ENCODE measurements around the gene SFRP5.

SFRP5 gene

GRCh38 chr10:97764519-97764931 is 7.3 kb downstream of the SFRP5 start:
- H3K4me3 ChIP-seq (ENCODE audit: low read depth, low read length), result no peak overlapping the region
- TF ChIP-seq, protein P1, sequence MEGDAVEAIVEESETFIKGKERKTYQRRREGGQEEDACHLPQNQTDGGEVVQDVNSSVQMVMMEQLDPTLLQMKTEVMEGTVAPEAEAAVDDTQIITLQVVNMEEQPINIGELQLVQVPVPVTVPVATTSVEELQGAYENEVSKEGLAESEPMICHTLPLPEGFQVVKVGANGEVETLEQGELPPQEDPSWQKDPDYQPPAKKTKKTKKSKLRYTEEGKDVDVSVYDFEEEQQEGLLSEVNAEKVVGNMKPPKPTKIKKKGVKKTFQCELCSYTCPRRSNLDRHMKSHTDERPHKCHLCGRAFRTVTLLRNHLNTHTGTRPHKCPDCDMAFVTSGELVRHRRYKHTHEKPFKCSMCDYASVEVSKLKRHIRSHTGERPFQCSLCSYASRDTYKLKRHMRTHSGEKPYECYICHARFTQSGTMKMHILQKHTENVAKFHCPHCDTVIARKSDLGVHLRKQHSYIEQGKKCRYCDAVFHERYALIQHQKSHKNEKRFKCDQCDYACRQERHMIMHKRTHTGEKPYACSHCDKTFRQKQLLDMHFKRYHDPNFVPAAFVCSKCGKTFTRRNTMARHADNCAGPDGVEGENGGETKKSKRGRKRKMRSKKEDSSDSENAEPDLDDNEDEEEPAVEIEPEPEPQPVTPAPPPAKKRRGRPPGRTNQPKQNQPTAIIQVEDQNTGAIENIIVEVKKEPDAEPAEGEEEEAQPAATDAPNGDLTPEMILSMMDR (IDR thresholded peaks at IDR 0.05; ENCODE audit: low read depth, low read length, missing control alignments), result no peak
- no peak for DNase-seq (ENCODE audit: low read depth)

GRCh38 chr10:97763947-97764346 is 7.9 kb downstream of the SFRP5 start:
- no peak for DNase-seq (ENCODE audit: low read depth)
- H3K4me3 ChIP-seq (ENCODE audit: low read depth, low read length), result no peak overlapping the region
- TF ChIP-seq, protein P1 (IDR thresholded peaks at IDR 0.05; ENCODE audit: low read depth, low read length, missing control alignments), result no peak

DNA sequence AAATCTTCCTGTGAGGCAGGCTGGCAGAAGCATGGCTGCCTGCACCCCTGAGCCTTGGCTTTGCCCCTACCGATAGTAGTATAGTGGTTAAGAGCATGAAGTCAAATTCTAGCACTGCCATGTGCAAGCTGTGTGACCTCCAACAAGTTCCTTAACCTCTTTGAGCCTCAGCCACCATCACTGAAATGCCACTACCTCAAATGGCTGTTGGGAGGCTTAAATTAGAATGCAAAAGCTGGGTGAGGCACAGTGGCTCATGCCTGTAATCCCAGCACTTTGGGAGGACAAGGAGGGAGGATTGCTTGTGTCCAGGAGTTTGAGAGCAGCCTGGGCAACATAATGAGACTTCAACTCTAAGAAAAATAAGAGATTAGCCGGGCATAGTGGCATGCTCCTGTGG is 8.4 kb downstream of the SFRP5 start:
- no peak for DNase-seq (ENCODE audit: low read depth)
- no peak overlapping the region for H3K4me3 ChIP-seq (ENCODE audit: low read depth, low read length)
- TF ChIP-seq, protein P1 (IDR thresholded peaks at IDR 0.05; ENCODE audit: low read depth, low read length, missing control alignments), result no peak

DNA sequence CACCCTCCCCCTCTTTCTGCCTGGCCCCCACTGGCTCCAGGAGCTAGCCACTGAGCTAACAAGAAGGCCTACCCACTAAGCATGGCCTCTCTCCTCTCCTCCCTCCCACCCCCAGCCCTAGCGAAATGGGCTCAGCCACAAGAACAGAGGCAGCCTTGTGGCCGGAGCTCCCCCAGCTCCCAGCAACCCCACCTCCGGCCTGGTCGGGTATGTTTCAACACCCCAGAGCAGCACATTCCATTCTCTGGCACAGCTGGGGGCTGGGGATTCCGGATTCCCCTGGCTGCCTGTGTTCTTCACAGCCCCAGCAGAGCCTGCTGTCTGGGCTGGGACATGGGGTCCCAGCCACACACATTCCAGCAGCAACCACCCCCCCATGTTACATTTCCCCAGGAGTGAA is 9.0 kb downstream of the SFRP5 start:
- TF ChIP-seq, protein P1 (IDR thresholded peaks at IDR 0.05; ENCODE audit: low read depth, low read length, missing control alignments), result no peak
- DNase-seq (ENCODE audit: low read depth), result no peak
- no peak overlapping the region for H3K4me3 ChIP-seq (ENCODE audit: low read depth, low read length)

DNA sequence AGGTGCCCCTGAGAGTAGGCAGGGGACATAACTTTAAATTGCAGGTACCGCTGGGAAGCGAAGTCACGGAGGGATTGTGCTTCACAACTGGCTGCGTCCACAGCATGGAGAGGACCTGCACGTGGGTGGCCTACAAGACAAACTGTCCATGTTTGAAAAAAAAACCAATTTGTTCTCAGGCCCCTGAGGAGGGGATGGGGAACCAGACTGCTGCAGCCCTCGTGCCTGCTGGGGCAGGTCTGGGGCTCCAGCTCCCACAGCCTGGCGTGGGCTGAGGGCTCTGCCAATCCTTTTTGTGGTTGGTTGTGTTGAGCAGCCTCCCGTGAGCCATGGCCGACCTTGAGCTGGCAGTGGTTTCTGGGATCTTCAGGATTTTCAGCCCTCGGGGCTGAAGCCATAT is 9.7 kb downstream of the SFRP5 start:
- TF ChIP-seq, protein P1 (IDR thresholded peaks at IDR 0.05; ENCODE audit: low read depth, low read length, missing control alignments), result no peak
- no peak for DNase-seq (ENCODE audit: low read depth)
- H3K4me3 ChIP-seq (ENCODE audit: low read depth, low read length), result no peak overlapping the region

DNA sequence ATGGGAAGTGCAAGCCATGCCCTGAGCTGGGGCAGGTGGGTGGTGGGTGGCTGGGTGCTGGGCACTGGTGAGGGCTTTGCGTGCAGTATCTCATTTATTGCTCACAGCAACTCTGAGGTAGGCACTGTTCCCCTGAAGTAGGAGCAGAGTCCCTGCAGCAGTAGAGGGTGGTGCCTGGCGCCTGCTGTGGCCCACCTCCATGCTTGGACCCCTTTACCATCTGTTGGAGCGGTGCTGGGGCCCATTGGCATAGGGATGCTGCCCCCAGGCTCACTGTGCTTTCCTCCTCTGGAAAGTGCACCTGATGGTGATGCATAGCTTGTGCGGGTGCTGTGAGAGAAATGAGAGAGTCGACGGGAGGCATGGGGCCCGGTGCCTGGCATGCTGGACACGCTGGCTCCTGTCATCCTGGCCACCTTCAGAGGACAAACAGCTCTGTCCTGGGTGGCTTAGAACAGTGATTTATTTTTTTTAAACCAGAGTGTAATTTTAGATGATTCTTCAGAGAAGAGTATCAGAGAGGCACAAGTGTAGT is 10.4 kb downstream of the SFRP5 start:
- DNase-seq (ENCODE audit: low read depth), result no peak
- TF ChIP-seq, protein P1 (IDR thresholded peaks at IDR 0.05; ENCODE audit: low read depth, low read length, missing control alignments), result no peak
- no peak overlapping the region for H3K4me3 ChIP-seq (ENCODE audit: low read depth, low read length)

- no peak overlapping the region for H3K4me3 ChIP-seq (ENCODE audit: low read depth, low read length)
- no peak for DNase-seq (ENCODE audit: low read depth)
- TF ChIP-seq, protein P1 (IDR thresholded peaks at IDR 0.05; ENCODE audit: low read depth, low read length, missing control alignments), result no peak
Measured at GRCh38 chr10:97760461-97761257, 11.1 kb downstream of the SFRP5 start.
